GM21825 (cell line): ENCODE data around the gene COL7A1.

Experiments used
- ATAC-seq: cut with Tn5 transposase; IDR thresholded peaks from one replicate; pipeline ENCODE4 v1.9.1; 2021; ENCODE audit warnings: mild to moderate bottlenecking, moderate library complexity; ENCODE audit not compliant: unreplicated experiment

COL7A1 gene

GRCh38 chr3:48595075-48595525, at the start of gene COL7A1:
TSS of gene COL7A1 (minus strand) at chr3:48595329. CDS start at chr3:48595159, 170 bp downstream.
- ATAC-seq: no peak

- no peak for ATAC-seq
Observed at GRCh38 chr3:48642605-48643004, 47.5 kb upstream of the COL7A1 start.

GRCh38 chr3:48641396-48641795, 46.3 kb upstream of the COL7A1 start:
- ATAC-seq: no peak

- ATAC-seq: no peak
Observed at GRCh38 chr3:48639944-48640606, 44.9 kb upstream of the COL7A1 start.

GRCh38 chr3:48637305-48637704, 42.2 kb upstream of the COL7A1 start:
- ATAC-seq: no peak

GRCh38 chr3:48636149-48636655, 41.1 kb upstream of the COL7A1 start:
- ATAC-seq: no peak

GRCh38 chr3:48635222-48636021, 40.3 kb upstream of the COL7A1 start, which contains the start of gene SLC26A6:
TSS of gene SLC26A6 (minus strand) at chr3:48635461. CDS start at chr3:48635393, 68 bp downstream.
- peak; percentile 85 for ATAC-seq

GRCh38 chr3:48634661-48635221, 39.6 kb upstream of the COL7A1 start:
- ATAC-seq: no peak

- ATAC-seq: no peak
Observed at GRCh38 chr3:48633743-48634142, 38.6 kb upstream of the COL7A1 start.

- ATAC-seq: no peak
Observed at GRCh38 chr3:48633256-48633655, 38.1 kb upstream of the COL7A1 start.

GRCh38 chr3:48631516-48632448, 36.7 kb upstream of the COL7A1 start:
- no peak for ATAC-seq

- no peak for ATAC-seq
Observed at GRCh38 chr3:48630833-48631232, 35.7 kb upstream of the COL7A1 start.

- ATAC-seq: no peak
Observed at GRCh38 chr3:48630407-48630806, 35.3 kb upstream of the COL7A1 start.

GRCh38 chr3:48629894-48630293, 34.8 kb upstream of the COL7A1 start:
- ATAC-seq: no peak

GRCh38 chr3:48628277-48629017, 33.3 kb upstream of the COL7A1 start:
- ATAC-seq: no peak

GRCh38 chr3:48625600-48625999, 30.5 kb upstream of the COL7A1 start:
- no peak for ATAC-seq

- ATAC-seq: no peak
Observed at GRCh38 chr3:48624767-48625166, 29.6 kb upstream of the COL7A1 start.

- no peak for ATAC-seq
Observed at GRCh38 chr3:48623851-48624547, 28.9 kb upstream of the COL7A1 start.

GRCh38 chr3:48621461-48621869, 26.3 kb upstream of the COL7A1 start, which contains the start of gene TMEM89:
TSS of gene TMEM89 (minus strand) at chr3:48621769. CDS start at chr3:48621756, 13 bp downstream.
- no peak for ATAC-seq
